Stimulated activated CD4-positive, alpha-beta T cell treated with anti-CD3 and anti-CD28 coated beads, Interleukin-4, amount 100 ng/mL, for 24 hours (primary cell): ENCODE data around the gene SELENOS.

Source experiments
- DNase-seq: peaks from one replicate; pipeline ENCODE4 v3.0.0-alpha.2; 2020

Gene SELENOS, protein sequence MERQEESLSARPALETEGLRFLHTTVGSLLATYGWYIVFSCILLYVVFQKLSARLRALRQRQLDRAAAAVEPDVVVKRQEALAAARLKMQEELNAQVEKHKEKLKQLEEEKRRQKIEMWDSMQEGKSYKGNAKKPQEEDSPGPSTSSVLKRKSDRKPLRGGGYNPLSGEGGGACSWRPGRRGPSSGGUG

DNA sequence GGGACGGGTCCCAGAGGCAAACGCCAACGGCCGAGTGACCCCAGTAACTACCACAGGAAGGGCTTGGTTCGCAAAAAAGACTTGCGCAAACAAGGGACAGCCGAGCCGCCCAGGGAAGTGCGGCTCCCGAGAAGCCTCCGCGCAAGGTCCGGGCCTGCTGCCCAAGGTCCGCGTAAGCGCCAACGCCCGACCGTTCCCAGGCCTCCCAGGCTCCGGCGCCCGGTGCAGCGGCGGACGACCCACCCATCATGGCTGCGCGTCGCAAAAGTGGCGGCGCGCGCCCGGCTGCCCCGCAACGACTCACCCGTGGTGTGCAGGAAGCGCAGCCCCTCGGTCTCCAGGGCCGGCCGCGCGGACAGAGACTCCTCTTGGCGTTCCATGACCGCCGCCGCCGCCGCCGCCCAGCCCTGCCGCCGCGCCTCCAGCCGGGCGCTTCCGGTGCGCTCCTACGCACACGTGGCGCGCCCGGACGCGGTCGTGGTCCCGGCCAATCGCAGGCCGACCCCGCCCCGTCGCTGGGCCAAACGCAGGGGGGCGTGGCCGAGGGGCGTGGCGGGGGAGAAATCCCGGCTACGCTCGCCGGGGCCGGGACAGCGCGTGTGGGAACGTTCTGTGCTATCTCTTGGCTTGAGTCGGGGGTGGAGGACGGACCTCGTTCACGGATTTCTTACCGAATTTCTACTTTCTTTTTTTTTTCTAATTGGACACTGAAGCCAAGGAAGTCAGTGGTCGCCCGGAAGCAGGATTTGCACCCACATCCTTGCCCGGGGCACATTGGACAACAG lies at the start of gene SELENOS:
Gene SELENOS, minus strand, starts transcription at position 448 of the 785 bp plus-strand sequence. Its CDS starts 68 bp downstream, at position 380.
- peak; percentile 88 for DNase-seq

DNA sequence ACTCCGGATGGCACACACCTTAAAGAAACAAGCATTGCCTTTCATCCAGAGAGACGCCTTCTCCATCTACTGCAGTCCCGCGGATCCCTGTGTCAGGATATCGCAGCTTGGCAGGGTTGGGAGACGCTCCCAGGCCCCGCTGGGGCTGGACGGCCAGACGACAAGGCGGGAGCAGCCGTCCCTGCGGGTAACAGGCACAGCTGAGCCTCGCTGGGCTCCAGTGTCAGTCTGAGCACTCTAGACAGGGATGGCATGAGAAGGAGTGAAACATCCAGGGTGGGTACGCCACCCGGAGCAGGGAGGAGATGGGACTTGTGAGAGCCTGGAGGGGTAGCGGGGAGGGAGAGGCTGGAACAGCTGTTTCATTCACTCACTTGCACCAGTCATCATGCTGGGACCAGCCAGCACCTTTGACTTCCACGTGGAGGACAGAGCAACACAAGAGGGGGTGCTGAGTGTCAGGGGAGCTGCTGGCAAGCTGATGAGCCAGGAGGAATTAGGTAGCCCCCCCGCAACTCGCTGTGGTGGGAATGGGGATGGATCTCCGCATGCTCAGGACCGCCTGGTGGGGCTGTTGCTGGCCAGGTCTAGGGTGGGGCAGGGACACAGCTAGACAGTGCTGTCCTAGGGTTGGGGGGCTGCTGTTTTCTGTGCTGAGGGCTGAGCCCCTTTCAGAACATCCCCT lies 49.3 kb upstream of the SELENOS start:
- no peak for DNase-seq

DNA sequence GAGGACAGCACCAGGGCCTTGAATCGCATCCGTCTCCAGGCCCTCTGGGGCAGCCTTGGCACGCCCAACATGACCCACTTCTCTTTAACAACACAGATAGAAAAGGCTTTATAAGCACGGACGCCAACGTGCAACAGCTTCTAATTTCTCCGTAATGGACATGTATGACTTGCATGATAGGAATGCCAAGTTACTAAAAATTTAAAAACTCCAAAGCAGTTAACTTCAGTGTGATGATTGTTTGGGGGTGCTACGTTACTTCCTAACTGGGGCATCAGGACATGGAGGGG lies 48.7 kb upstream of the SELENOS start:
- DNase-seq, result no peak

DNA sequence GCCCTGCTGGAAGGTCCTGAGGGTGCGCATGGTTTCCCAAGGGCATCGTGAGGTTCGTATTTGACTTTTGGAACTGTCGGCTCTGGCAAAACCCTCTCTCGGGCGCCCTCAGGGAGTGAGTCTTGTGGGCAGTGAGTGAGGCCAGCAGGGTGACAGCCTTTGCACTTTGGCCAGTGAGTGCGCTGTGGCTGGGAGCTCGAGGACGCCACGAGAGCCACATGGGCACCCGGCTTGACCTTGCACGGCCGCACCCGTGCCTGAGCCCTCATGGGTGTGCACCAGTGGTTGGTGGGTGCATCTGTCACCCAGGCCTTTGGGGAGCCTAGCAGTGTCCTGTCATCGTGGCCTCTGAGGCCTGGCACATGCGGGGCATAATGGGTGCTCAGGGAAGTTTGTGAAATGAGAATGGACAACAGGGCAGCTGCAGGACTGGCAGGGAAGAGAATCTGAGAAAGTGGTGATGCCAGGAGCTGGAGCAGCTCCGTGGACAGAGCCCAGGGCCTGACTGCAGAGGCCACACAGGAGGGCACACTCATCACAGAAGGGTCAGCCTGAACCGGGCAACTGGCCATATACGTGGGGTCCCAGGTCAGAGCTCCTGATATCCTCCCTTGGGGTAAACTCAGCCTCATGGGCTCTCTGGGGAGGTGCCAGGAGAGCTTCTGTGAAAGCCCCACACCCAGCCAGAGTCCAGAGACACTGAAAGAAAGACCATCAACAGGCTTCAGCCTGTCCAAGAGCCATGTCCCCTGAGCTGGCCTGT lies 48.2 kb upstream of the SELENOS start:
- no peak for DNase-seq

DNA sequence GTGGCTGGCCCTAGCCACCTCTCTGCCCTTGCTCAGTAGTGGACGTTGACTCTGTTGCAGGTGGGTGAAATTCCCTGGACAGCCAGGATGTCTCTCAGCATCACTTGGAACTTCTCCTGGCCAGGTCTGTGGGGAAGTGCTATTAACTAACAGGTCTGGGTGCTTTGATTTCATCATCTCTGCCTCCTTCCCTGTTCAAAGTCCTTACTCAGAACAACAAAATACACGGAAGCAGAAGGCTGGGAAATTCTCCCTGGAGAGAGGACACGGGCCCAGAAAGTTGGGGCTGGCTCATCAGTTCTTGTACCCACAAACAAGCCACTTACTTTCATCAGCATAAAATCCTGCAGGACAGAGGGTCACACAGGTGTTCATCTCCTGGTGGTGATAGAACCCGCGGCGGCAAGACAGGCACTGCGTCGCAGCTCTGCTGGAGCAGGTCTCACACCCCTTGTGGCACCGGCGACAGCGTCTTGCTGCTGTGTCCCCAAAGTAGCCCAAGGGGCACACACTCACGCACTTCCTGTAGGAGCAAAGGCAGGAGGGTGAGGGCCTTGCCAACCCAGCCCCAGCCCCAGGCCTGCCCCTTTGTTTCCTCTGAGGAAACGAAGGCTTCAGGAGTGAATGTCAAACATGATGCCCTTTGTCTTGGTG lies 47.4 kb upstream of the SELENOS start:
- no peak for DNase-seq

DNA sequence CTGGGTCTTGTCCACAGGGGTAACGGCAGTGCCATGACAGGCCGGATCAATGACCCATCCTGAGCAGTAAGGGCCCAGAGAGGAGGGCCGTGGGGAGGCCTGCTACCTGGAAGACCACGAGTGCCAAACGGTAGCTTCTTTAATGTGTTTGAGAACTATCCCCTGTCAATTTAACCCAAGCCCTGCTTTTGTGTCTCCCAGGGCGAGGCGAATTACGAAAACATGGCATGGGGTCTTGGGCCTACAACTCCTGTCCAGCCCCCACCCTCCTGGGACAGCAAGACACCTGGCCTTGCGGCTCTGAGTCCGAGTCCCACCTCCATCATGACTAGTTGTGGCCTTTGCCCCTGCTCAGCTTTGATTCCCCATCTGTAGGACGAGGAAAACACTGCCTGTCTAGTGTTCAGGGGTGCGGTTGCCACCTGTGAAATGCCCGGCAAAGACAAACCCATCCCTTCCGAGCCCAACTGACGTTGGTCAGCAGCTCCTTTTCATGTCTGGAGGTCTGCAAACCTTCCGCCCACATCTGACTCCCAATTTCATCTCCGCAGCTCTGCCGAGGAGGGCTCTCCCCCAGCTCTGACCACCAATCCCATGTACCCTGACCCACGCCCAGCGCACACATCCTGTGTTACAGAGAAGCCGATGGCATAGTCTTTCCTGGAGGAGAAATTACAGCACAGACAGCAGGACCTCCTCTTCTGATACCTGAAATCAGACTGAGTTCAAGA lies 46.7 kb upstream of the SELENOS start:
- DNase-seq, result no peak

DNA sequence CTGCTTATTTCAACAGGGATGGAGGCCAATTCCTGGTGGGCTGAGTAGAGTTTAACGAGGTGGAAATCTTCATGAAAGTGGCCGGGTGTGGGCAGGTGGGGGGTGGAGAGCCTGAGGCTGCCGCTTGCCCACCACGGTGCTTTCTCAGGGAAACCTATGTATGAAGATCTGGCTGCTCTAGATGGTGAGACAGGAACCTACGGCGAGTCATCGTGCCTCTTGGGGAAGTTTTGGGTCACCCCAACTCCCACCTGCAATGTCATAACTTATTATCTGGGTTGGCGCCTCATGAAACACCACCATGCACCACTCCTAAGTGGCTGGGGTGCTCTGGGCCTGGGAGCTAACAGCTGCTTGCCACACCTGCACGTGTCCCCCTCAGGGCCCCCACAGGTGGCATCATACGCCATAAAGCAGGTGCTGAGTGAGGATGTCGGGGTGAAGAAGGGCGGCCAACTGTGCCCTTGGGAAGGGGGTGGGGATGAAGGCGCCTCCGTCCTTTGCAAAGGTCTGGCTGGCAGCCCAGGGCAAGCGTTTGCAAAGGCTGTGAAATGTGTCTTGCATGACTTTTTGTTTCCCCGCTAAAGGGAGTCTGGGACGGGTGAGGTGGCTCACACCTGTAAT lies 45.7 kb upstream of the SELENOS start:
- DNase-seq, result no peak

DNA sequence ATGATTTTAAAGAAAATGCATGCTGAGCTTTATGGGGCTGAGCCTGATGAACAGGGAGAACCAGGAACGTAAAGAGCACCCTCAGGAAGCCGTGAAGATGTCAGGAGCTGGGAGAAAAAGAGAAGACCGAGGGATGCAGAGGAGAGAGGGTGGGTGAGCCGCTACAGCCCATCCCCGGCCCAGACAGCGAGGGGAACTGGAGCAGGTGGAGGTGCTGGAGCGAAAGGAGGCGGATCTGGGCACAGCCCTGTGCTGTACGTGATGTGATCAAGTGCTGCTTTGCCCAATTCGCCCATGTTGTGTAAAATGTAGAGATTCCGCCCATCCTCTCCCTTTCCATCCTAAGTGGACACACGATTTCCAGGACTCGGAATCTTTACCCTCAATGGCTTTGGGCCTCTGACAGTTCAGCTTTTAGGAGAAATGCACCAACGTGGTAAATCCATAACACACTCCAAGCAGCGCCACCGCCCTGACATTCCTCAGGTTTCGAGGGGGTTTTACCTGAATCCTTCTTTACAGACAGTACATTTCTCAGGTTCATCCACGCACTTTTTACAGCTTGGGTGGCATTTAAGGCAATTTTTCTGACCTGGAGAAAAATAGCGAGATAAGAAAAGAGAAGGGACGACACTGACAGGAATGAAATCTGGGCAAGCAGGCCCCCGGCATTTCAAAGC lies 44.9 kb upstream of the SELENOS start:
- DNase-seq, result no peak

DNA sequence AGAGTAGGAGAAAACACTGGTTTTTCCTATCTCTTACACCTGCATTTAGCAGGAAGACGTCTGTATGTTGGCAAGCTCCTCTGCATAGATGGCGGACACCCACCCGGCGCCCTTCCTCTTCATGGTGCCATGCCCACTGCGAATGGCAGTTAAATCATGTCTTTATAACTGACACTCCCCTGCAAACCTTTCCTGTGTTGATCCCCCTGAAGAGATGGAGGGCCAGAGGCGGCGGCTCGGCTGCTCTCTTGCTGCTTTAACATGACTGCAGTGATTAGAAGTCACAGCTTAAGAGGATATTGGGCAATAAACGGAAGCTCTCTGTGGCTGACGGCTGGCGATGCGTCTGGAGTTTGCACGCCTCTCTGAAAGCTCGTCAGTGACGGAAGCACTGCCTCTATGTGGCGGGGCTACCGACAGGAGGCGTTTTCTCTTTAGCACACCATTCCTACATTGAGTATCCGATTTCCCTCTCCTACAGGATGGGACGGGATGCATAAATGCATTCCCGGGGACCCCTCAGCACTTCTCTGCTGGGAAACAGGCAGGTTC lies 43.3 kb upstream of the SELENOS start:
- DNase-seq, result peak; percentile 54

DNA sequence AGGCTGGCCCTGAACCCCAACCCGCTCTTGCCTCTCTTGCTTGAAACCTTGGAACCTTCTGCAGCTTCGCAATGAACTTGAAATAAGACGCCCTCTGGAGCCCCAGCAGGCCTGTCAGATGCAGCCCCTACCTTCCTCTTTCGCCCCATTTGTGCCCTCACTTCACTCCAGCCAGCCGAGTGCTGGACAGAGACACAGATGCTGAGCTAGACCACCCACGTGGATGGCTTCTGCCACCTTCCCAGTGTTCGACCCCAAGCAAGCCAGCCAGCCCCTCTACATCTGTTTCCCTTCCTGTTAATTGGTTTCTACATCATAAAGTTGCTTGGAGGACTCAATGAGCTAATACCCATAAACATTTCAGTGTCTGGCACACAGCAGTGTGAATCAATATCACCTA lies 41.6 kb upstream of the SELENOS start:
- no peak for DNase-seq

DNA sequence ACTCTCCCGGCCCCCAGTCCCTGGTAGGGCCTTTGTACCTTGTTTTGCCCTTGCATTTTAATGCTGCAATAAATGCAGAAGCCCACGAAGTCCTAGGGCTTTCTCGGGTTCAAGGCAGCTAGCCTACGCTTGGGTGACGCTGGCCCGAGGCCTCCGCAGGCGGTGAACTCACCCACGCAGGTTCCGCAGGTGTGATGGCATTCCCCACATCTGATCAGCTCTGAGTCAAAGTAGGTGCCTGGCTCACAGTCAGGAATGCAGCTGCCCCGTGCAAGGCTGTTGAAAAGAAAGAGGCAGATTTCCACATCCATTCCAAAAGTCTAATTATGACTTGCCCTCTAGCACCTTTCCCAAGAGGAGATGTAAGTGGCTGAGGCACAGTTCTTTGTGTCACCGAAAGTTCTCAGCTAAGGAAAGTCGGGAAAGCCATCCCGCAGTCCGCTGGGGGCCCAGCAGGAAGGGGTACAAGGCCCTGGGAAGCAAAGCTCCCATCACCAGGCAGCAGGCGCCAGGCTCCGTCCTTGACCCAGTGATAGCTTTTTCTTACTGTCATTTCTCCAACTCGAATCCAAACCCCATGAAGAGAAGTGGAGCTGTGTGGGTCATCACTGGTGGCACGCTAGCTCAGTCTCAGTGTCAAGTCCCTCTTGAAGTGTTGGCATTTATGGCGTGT lies 41.0 kb upstream of the SELENOS start:
- no peak for DNase-seq

DNA sequence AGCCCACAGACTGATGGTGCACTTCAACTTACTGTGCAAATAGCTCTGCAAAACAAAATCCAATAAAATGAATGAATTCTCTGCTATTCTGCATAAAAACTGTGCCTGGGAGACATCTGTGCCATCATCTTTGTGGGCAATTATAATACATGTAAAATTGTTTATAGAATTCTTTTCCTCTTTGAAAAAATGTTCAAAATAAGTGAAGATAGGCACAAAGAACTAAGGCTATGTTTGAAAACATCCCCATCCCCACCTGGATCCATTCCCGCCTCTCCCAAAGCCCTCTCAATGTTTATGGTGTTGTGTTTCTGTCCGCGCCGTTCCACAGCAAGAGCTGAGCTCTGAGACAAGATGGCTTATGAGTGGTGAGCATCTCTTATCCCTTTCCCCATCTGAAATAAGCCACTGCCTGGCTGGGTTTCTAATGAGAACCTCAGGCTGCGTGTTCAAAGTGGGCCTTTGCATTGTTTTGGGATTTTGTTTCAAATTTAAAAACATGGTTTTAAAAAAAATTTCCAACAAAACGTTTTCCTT lies 40.1 kb upstream of the SELENOS start:
- no peak for DNase-seq

DNA sequence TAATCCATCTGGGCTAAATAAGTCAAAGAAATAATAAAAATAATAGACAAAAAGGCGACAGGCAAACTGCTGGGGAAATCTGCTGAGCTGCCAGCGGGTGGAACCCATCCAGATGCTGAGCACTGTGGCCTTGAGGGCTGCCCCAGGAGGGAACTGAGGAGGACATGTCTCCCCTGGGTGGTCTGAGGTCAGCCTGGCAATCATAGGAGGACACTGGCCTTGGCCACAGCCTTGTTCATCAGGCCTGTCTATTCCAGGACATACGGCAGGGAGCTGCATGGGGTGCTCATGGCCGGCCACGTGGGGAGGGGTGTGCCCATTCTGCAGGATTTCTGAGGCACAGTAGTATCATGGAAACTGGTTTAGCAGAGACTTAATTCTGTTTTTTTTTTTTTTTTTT lies 39.2 kb upstream of the SELENOS start:
- DNase-seq, result no peak

DNA sequence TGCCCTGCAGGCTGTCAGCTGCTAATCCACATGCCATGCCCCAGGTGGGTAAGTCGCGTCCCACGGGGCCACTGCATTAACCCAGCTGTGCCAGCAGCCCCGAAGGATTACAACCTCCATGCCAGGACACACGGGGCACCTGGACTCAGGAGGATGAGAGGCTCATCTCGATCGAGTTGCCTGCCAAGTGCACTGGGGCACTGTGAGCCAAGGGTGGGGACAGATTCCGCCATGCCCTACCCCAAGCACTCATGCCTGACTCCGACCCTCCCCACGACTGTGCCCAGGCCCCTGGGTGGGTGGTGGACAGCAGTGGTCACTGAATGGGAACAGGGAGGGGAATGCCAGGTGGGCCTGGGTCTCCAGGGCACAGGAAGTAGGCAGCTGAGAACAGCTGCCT lies 38.5 kb upstream of the SELENOS start:
- no peak for DNase-seq

DNA sequence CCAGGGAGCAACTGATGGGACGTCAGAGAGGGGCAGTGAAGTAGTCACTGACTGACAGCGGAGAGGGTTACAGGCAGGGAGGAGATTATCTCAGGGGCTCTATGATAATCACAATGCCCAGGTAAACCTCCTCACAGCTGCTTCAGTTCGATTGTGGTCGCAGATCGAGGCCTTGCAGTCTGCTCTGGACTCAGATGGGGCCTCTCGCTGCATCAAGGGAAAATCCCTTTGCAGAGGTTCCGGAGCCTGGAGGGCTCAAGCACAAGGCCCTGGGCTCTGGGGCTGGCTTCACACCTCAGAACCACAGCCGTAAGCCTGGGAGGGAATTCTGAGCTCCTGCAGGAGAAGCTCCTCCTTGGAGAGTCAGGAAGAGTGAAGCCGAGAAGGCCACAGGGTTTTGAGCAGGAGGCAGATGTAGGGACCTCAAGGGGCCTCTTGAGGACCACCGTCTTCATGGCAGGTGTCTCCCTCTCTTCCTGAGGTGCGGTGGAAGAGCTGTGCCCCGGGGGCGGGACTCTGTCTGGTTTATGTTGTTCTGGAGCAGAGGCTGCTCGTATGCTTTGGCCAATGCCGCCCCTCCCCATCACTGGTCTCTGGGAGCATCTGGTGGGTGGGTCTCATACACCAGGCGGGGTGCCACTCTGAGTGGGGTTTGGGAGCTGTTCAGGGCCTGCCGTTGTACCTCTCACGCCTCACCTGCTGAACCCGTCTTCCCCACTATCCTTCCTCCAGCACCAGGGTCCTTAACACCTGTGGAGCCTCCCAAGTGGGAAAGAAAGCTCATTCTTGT lies 37.2 kb upstream of the SELENOS start:
- no peak for DNase-seq

DNA sequence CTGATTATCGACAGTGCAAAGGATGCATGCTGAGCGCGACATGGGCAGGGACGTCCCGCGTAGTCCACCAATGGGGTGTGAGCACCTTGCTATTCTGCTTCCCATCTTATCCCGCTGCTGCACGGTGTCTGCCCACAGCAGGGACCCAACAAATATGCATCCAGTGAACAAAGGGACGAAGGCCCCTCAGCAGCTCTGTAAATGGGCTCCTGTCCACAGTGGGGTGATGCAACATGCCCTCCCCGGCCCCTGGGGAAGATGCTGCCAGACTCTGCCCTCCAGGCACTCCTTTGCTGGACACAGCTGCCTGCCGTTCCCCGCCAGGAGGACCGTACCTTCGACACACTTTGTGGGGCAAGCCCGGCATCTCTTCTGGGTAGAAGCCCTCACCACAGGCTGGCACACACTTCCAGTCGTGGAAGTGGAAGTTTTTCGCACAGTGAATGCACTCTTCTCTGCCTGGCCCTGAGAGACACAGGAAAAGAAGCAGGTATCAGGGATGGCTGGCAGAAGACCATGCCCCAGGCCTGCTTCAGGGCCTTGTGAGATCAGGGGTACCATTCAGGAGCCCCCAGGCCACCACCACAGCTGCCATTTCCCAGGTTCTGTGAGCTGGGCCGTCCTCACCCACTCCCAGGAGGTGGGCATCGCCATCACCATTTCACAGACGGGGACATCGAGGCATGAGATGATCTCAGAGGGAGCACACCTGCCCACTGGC lies 35.9 kb upstream of the SELENOS start:
- no peak for DNase-seq

DNA sequence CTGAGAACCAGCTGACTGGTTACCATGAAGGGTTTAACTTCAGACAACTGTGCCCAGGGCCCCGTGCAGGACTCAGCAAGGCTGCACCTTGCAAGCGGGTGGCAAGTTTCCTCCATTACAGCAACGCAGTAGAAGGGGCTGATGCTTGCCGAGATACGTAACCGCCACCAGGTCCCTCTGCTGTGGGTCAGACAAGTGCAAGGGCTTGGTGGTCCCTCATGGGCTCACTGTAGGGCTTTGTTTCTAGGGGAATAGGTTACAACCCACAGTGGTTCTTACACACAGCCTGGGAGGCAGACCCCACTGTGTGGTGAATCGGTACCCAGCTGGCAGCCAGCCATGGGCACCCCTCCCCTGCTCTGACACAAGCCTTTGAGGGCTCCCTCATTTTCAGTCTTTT lies 33.2 kb upstream of the SELENOS start:
- no peak for DNase-seq

DNA sequence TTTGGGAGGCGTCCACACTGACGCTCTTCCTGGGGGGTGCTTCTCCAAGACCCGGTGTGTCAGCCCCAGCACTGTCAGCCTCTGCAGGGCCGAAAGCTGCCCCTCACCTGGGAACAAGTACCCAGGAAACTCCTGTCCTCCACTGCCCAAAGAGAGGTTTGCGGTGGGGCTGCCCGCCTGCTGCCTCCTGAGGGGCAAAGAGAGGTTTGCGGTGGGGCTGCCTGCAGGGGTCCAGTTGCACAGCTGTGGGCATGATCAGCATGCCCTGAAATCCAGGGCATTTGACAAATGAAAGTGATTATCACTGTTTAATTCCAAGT lies 32.8 kb upstream of the SELENOS start:
- DNase-seq, result no peak
